ENCODE results near the gene CATSPER3. TPM values are rescaled to one million over a fixed set of nuclear protein-coding genes. Genes with fewer than 3 reads are reported as not detected.

The CATSPER3 gene
- total and polyA plus RNA-seq, 2 of the 8 experiments (the other 6 are each of a cell fraction or from before 2014, with no cell fraction given), result 0.62 TPM; not detected in 1

GRCh38 chr5:134918861-134919260 lies 48.8 kb upstream of the CATSPER3 start:
- H3K4me3 ChIP-seq (ENCODE audit: extremely low read depth in 1 of 4, insufficient read depth in 2 of 4, low read depth in 3 of 4, low read length in 4 of 4), result no peak overlapping the region
- no peak overlapping the region for H2BK5ac ChIP-seq (ENCODE audit: low read depth, low read length)
- no peak overlapping the region for H4K5ac ChIP-seq (ENCODE audit: insufficient read length, low read depth, low read length)
- H2AK5ac ChIP-seq (ENCODE audit: low read depth, low read length), result no peak overlapping the region
- H3K4me2 ChIP-seq (ENCODE audit: insufficient read depth in 1 of 2, low read depth in 2 of 2, low read length in 2 of 2), result no peak overlapping the region
- POLR2A ChIA-PET (ENCODE audit: partially characterized antibody), result interaction anchor here (1.3 kb wide), 1 partner anchor 9 kb away, joined by 3 read pairs; no protein-coding TSS in a partner anchor
- H2BK120ac ChIP-seq (replicated peaks; ENCODE audit: low read depth, low read length), result no peak overlapping the region
- no peak for FAIRE-seq
- no peak overlapping the region for H3K23ac ChIP-seq (ENCODE audit: insufficient read length)
- DNase-seq (ENCODE audit: low read depth in 1 of 2, low spot score in 2 of 2), result no peak
- no peak overlapping the region for H3K14ac ChIP-seq (ENCODE audit: insufficient read length)
- no peaks in the 10 kb centered on the region; a peak in 1 of 7 replicates for H3K4me1 ChIP-seq (replicated peaks in 1 of 4; ENCODE audit: control insufficient read depth in 3 of 4, insufficient read depth in 4 of 4, low read length in 3 of 4)
- H4K91ac ChIP-seq (replicated peaks; ENCODE audit: insufficient read length, low read length), result no peak overlapping the region
- no peaks in the 10 kb centered on the region for H3K23me2 ChIP-seq (ENCODE audit: low read depth, low read length)
- H3K79me2 ChIP-seq (ENCODE audit: control insufficient read depth in 1 of 2, insufficient read depth in 2 of 2, low read length in 2 of 2), result 0 out of 4 replicates have a peak, but pooled peaks cover 0 to 3% of the 10 kb centered on the region in 2 experiments
- peaks cover 2 to 10% (median 3%) of the 10 kb centered on the region in 4 experiments; a peak in 6 of 8 replicates for H3K36me3 ChIP-seq (ENCODE audit: control insufficient read depth in 2 of 4, insufficient read depth in 4 of 4, low read length in 3 of 4)
- H2BK20ac ChIP-seq (ENCODE audit: low read length), result no peak overlapping the region
- H2BK15ac ChIP-seq (ENCODE audit: low read length), result no peak overlapping the region
- no peak for TF ChIP-seq MAX (IDR thresholded peaks at IDR 0.05)
- TF ChIP-seq TAF1 (IDR thresholded peaks at IDR 0.05; ENCODE audit: low read depth, low read length), result no peak
- no peak for TF ChIP-seq BCL11A (IDR thresholded peaks at IDR 0.05; ENCODE audit: low read depth in 2 of 2, low read length in 2 of 2)
- peaks cover 0 to 7% of the 10 kb centered on the region in 2 experiments for H4K20me1 ChIP-seq (replicated peaks in 1 of 2; ENCODE audit: control insufficient read depth in 1 of 2, insufficient read depth in 2 of 2, low read length in 2 of 2)
- no peak overlapping the region for H4K8ac ChIP-seq (ENCODE audit: extremely low read depth, insufficient read depth, low read length)
- H3K27me3 ChIP-seq (replicated peaks in 1 of 4; ENCODE audit: control insufficient read depth in 3 of 4, extremely low read depth in 1 of 4, insufficient read depth in 3 of 4, low read length in 3 of 4), result no peaks in the 10 kb centered on the region
- no peak overlapping the region for H3K56ac ChIP-seq (replicated peaks; ENCODE audit: insufficient read length, low read depth, low read length)
- WGBS, 2 experiments (ENCODE audit: extremely low coverage in 1 of 2, insufficient coverage in 1 of 2, insufficient read length in 1 of 2, insufficient replicate concordance in 2 of 2, low coverage in 1 of 2, low lambda C conversion rate in 2 of 2, missing lambda C conversion rate in 1 of 2), result 86% methylated on average over 3 of the region's 3 CpGs; no CpG with 5 or more reads in 1 of the 2 experiments
- CTCF ChIA-PET (ENCODE audit: partially characterized antibody), result interaction anchor here (0.8 to 7.4 kb wide), 11 partner anchors 11 to 273 kb away, joined by 3 to 49 read pairs (median 9); partner anchors contain the start of gene PCBD2
- no peak overlapping the region for H2AFZ ChIP-seq (ENCODE audit: low read length)
- H3K18ac ChIP-seq (ENCODE audit: extremely low read depth, low read length), result no peak overlapping the region
- H3K4ac ChIP-seq (replicated peaks; ENCODE audit: insufficient read length, low read depth, low read length), result no peak overlapping the region
- H3K79me1 ChIP-seq (ENCODE audit: low read depth, low read length), result no peaks in the 10 kb centered on the region
- H3K9me3 ChIP-seq (ENCODE audit: insufficient read depth in 2 of 2, low read depth in 1 of 2, low read length in 1 of 2), result no peaks in the 10 kb centered on the region
- no peak overlapping the region; a peak in 2 of 7 replicates for H3K9ac ChIP-seq (replicated peaks in 1 of 4; ENCODE audit: extremely low read depth in 1 of 4, low read depth in 3 of 4, low read length in 3 of 4)
- no peak overlapping the region for H2BK12ac ChIP-seq (ENCODE audit: low read depth, low read length)
- H3K27ac ChIP-seq (ENCODE audit: low read depth, low read length), result no peak overlapping the region
